Endothelial cell (in vitro differentiated cells): Measurements from ENCODE around the gene PSMC3. TPM values are rescaled to one million over a fixed set of nuclear protein-coding genes. Genes with fewer than 3 reads are reported as not detected.

Source experiments
- DNase-seq: peaks from one replicate; pipeline ENCODE4 v3.0.0; 2021; ENCODE audit warnings: low spot score
- H3K27ac Mint-ChIP-seq: one replicate; pipeline ENCODE4 v1.8.0; 2021; ENCODE audit warnings: mixed read lengths, inconsistent platforms; ENCODE audit not compliant: unreplicated experiment
- H3K27me3 Mint-ChIP-seq: one replicate; pipeline ENCODE4 v1.8.0; 2021; ENCODE audit warnings: mild to moderate bottlenecking, moderate library complexity, mixed read lengths, inconsistent platforms; ENCODE audit not compliant: unreplicated experiment
- H3K36me3 Mint-ChIP-seq: one replicate; pipeline ENCODE4 v1.8.0; 2021; ENCODE audit warnings: mild to moderate bottlenecking, low read depth, mixed read lengths, inconsistent platforms; ENCODE audit not compliant: unreplicated experiment
- H3K4me1 Mint-ChIP-seq: one replicate; pipeline ENCODE4 v1.8.0; 2021; ENCODE audit warnings: mild to moderate bottlenecking, mixed read lengths, inconsistent platforms; ENCODE audit not compliant: unreplicated experiment
- H3K4me3 Mint-ChIP-seq: one replicate; pipeline ENCODE4 v1.8.0; 2021; ENCODE audit warnings: mild to moderate bottlenecking, mixed read lengths, inconsistent platforms; ENCODE audit not compliant: unreplicated experiment
- H3K9me3 Mint-ChIP-seq: one replicate; pipeline ENCODE4 v1.8.0; 2021; ENCODE audit warnings: mixed read lengths, inconsistent platforms; ENCODE audit not compliant: unreplicated experiment
- total RNA-seq: library from RNA; stranded (reverse); fragmentation: NEBNext Ultra II Directional; extraction: Animal tissue kit (Norgen Biotek cat#: 25700); gene quantifications from one replicate; pipeline ENCODE4 v1.2.1, GENCODE V29; 2021; ENCODE audit not compliant: unreplicated experiment
- TF ChIP-seq, protein P1 (sequence below): fragments of 200-600 bp; sonication (generic); IDR thresholded peaks from one replicate; pipeline ENCODE4 v1.5.0; 2021; ENCODE audit warnings: antibody characterized with exemption; ENCODE audit not compliant: unreplicated experiment

The PSMC3 gene
- total RNA-seq, 1 donor from 2014 or later, result 127 TPM

GRCh38 chr11:47418454-47419259 lies 7.6 kb downstream of the PSMC3 start:
- no peaks in the 10 kb centered on the region for H3K4me1 Mint-ChIP-seq
- H3K9me3 Mint-ChIP-seq, result no peaks in the 10 kb centered on the region
- no peak overlapping the region for H3K4me3 Mint-ChIP-seq
- no peak overlapping the region for H3K27ac Mint-ChIP-seq
- no peak for DNase-seq
- H3K27me3 Mint-ChIP-seq, result peaks cover 21% of the 10 kb centered on the region
- TF ChIP-seq, protein P1, sequence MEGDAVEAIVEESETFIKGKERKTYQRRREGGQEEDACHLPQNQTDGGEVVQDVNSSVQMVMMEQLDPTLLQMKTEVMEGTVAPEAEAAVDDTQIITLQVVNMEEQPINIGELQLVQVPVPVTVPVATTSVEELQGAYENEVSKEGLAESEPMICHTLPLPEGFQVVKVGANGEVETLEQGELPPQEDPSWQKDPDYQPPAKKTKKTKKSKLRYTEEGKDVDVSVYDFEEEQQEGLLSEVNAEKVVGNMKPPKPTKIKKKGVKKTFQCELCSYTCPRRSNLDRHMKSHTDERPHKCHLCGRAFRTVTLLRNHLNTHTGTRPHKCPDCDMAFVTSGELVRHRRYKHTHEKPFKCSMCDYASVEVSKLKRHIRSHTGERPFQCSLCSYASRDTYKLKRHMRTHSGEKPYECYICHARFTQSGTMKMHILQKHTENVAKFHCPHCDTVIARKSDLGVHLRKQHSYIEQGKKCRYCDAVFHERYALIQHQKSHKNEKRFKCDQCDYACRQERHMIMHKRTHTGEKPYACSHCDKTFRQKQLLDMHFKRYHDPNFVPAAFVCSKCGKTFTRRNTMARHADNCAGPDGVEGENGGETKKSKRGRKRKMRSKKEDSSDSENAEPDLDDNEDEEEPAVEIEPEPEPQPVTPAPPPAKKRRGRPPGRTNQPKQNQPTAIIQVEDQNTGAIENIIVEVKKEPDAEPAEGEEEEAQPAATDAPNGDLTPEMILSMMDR, result no peak
- H3K36me3 Mint-ChIP-seq, result peaks cover 27% of the 10 kb centered on the region

DNA sequence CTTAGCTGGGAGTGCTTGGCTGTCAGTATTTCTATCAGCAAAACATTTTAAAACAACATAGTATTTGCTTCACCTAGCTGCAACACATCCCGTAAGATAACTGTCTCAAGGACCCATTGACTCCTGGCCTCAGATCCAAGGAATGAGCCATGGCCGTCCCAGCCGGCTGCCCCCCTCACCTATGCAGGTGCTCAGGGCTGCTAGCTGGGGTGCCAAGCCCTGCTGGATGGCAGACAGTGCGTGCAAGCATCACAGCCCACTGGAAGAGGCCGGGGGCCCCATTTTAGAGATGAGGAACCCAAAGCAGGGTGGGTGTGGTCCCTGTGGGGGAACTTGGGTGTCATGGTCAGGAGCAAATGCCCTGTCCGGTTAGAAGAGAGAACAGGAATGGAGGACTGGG lies 8.5 kb downstream of the PSMC3 start:
- TF ChIP-seq, protein P1, result no peak
- Mint-ChIP-seq H3K36me3 (peaks cover 25% of the 10 kb centered on the region), H3K27ac (no peak overlapping the region), H3K27me3 (peaks cover 21% of the 10 kb centered on the region), H3K4me3 (no peak overlapping the region), H3K4me1 (no peaks in the 10 kb centered on the region), H3K9me3 (no peaks in the 10 kb centered on the region)
- DNase-seq, result no peak

DNA sequence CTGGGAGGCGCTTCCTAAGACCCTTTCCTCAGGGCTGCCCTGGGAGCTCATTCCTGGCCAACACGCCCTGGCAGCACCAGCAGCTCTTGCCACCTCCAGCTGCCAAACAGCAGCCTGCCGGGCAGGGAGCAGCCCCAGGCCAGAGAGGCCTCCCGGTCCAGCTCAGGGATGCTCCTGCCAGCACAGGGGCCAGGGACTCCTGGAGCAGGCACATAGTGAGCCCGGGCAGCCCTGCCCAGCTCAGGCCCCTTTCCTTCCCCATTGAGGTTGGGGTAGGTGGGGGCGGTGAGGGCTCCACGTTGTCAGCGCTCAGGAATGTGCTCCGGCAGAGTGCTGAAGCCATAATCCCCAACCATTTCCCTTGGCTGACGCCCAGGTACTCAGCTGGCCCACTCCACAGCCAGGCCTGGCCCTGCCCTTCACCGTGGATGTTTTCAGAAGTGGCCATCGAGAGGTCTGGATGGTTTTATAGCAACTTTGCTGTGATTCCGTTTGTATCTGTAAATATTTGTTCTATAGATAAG lies 10.2 kb downstream of the PSMC3 start:
- TF ChIP-seq, protein P1, result no peak
- Mint-ChIP-seq H3K9me3 (no peaks in the 10 kb centered on the region), H3K27ac (no peak overlapping the region), H3K4me3 (no peak overlapping the region), H3K36me3 (peaks cover 21% of the 10 kb centered on the region), H3K27me3 (peaks cover 16% of the 10 kb centered on the region), H3K4me1 (no peaks in the 10 kb centered on the region)
- no peak for DNase-seq

DNA sequence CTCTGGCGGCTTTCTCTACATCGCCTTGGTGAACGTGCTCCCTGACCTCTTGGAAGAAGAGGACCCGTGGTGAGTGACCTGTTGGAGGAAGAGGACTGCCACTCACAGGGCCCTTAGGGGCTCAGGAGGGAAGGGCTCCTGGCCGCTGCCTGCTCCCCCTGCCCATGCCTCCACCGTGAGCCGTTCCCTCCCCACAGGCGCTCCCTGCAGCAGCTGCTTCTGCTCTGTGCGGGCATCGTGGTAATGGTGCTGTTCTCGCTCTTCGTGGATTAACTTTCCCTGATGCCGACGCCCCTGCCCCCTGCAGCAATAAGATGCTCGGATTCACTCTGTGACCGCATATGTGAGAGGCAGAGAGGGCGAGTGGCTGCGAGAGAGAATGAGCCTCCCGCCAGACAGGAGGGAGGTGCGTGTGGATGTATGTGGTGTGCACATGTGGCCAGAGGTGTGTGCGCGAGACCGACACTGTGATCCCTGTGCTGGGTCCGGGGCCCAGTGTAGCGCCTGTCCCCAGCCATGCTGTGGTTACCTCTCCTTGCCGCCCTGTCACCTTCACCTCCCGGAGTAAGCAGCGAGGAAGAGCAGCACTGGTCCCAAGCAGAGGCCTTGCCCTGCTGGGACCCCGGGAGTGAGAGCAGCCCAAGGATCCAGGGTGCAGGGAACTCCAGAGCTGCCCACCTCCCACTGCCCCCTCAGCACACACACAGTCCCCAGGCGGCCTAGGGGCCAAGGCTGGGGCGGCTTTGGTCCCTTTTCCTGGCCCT lies 11.0 kb downstream of the PSMC3 start:
- no peaks in the 10 kb centered on the region for H3K4me1 Mint-ChIP-seq
- peaks cover 16% of the 10 kb centered on the region for H3K27me3 Mint-ChIP-seq
- no peaks in the 10 kb centered on the region for H3K9me3 Mint-ChIP-seq
- peaks cover 21% of the 10 kb centered on the region for H3K36me3 Mint-ChIP-seq
- no peak overlapping the region for H3K4me3 Mint-ChIP-seq
- no peak overlapping the region for H3K27ac Mint-ChIP-seq
- DNase-seq, result no peak
- TF ChIP-seq, protein P1, result no peak

DNA sequence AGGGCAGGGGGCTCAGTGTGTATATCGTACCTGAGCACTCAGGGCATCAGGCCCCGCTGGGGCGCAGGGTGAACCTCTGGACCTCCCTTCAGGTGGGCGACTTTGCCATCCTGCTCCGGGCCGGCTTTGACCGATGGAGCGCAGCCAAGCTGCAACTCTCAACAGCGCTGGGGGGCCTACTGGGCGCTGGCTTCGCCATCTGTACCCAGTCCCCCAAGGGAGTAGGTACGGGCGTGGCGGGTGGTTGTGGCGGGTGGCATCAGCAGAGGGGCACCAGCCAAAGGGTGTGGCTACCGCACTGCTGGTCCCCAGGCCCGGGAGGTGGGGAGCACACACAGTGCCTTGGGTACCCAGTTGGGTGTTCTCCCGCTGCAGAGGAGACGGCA lies 11.6 kb downstream of the PSMC3 start:
- H3K4me3 Mint-ChIP-seq, result no peak overlapping the region
- TF ChIP-seq, protein P1, result no peak
- peaks cover 12% of the 10 kb centered on the region for H3K27me3 Mint-ChIP-seq
- no peak for DNase-seq
- no peak overlapping the region for H3K27ac Mint-ChIP-seq
- peaks cover 16% of the 10 kb centered on the region for H3K36me3 Mint-ChIP-seq
- H3K9me3 Mint-ChIP-seq, result no peaks in the 10 kb centered on the region
- H3K4me1 Mint-ChIP-seq, result no peaks in the 10 kb centered on the region
